HepG2 (cell line): Measurements from ENCODE around the gene RLF. TPM values are rescaled to one million over a fixed set of nuclear protein-coding genes. Genes with fewer than 3 reads are reported as not detected.
A peak's percentile ranks its signal among the peaks of the same experiment; 100 is the strongest.

Experiments
- ARNTL ChIP-seq: sonication (generic); formaldehyde crosslinking; IDR thresholded peaks from 2 replicates; pipeline ENCODE4 v1.4.0; 2020; ENCODE audit warnings: mild to moderate bottlenecking, missing genetic modification reagents
- ELF1 ChIP-seq: sonication (generic); formaldehyde crosslinking; IDR thresholded peaks from 2 replicates; pipeline ENCODE4 v1.4.0; 2020; ENCODE audit warnings: missing genetic modification reagents
- HDAC2 ChIP-seq: sonication (generic); formaldehyde crosslinking; IDR thresholded peaks from 2 replicates; pipeline ENCODE4 v1.4.0; 2020; ENCODE audit warnings: missing genetic modification reagents
- KDM5A ChIP-seq: fragments of 200-600 bp; sonication (generic); IDR thresholded peaks from 2 replicates; pipeline ENCODE4 v1.7.0; 2018; ENCODE audit warnings: antibody characterized with exemption, mild to moderate bottlenecking, low read length, borderline replicate concordance
- NKX3-1 ChIP-seq: sonication (generic); formaldehyde crosslinking; IDR thresholded peaks from 2 replicates; pipeline ENCODE4 v1.5.0; 2020; ENCODE audit warnings: missing genetic modification reagents
- PLRG1 ChIP-seq: fragments of 450-650 bp; conservative IDR thresholded peaks from 2 replicates; pipeline ENCODE4 v1.6.1; 2016
- TCF12 ChIP-seq, 2 experiments: fragments of 450-650 bp in 1 of 2; sonication (generic) in 1 of 2; formaldehyde crosslinking in 1 of 2; IDR thresholded peaks; 2 replicates each; pipeline versions ENCODE4 v1.6.1 to v1.8.0; 2017 to 2022; ENCODE audit warnings: antibody characterized with exemption in 1 of 2, mild to moderate bottlenecking in 1 of 2, missing genetic modification reagents in 1 of 2, moderate library complexity in 1 of 2
- ZBTB21 ChIP-seq: sonication (generic); formaldehyde crosslinking; IDR thresholded peaks from 2 replicates; pipeline ENCODE4 v1.4.0; 2020; ENCODE audit warnings: missing genetic modification reagents
- ZNF143 ChIP-seq: sonication (generic); formaldehyde crosslinking; IDR thresholded peaks from 2 replicates; pipeline ENCODE4 v1.4.0; 2020; ENCODE audit warnings: missing genetic modification reagents
- ZNF225 ChIP-seq: sonication (generic); formaldehyde crosslinking; IDR thresholded peaks from 2 replicates; pipeline ENCODE4 v1.4.0; 2020; ENCODE audit warnings: mild to moderate bottlenecking, missing genetic modification reagents
- ZNF337 ChIP-seq: sonication (generic); formaldehyde crosslinking; IDR thresholded peaks from 2 replicates; pipeline ENCODE4 v1.5.1; 2020; ENCODE audit warnings: missing genetic modification reagents, low read depth, mild to moderate bottlenecking, borderline replicate concordance
- ZNF350 ChIP-seq: sonication (generic); formaldehyde crosslinking; IDR thresholded peaks from 2 replicates; pipeline ENCODE4 v1.4.0; 2020; ENCODE audit warnings: mild to moderate bottlenecking, low read depth, missing genetic modification reagents, borderline replicate concordance
- ZNF44 ChIP-seq: sonication (generic); formaldehyde crosslinking; IDR thresholded peaks from 2 replicates; pipeline ENCODE4 v1.5.1; 2020; ENCODE audit warnings: mild to moderate bottlenecking, missing genetic modification reagents
- ZNF709 ChIP-seq: sonication (generic); formaldehyde crosslinking; IDR thresholded peaks from 2 replicates; pipeline ENCODE4 v1.5.0; 2020; ENCODE audit warnings: mild to moderate bottlenecking, missing genetic modification reagents
- ZNF772 ChIP-seq: sonication (generic); formaldehyde crosslinking; IDR thresholded peaks from 2 replicates; pipeline ENCODE4 v1.5.0; 2020; ENCODE audit warnings: mild to moderate bottlenecking, missing genetic modification reagents
- ZSCAN31 ChIP-seq: sonication (generic); formaldehyde crosslinking; IDR thresholded peaks from 2 replicates; pipeline ENCODE4 v1.5.0; 2020; ENCODE audit warnings: low read depth, mild to moderate bottlenecking, missing genetic modification reagents
- polyA plus RNA-seq, 8 experiments: library from polyadenylated mRNA; depleted of rRNA in 3 of 8; stranded (reverse) in 7 of 8; unstranded in 1 of 8; fragments of >200 nt; fragmentation: Illumina TruSeq in 4 of 8; extraction: Trizol in 4 of 8; gene quantifications; 2 replicates each; pipeline versions ENCODE4 v1.2.1 to v1.2.3, GENCODE V29; 2011 to 2016; ENCODE audit warnings: low read depth in 4 of 8, missing spikeins in 1 of 8, mixed read lengths in 1 of 8; ENCODE audit not compliant: insufficient read depth in 1 of 8
- total RNA-seq, 5 experiments: library from RNA; depleted of rRNA; stranded (reverse); fragments of >200 nt; fragmentation: Illumina TruSeq; extraction: Trizol; gene quantifications; 2 replicates each; pipeline ENCODE4 v1.2.3, GENCODE V29; 2016; ENCODE audit warnings: low read depth in 1 of 5
- TF ChIP-seq, protein P1 (sequence below): sonication (generic); formaldehyde crosslinking; IDR thresholded peaks from 2 replicates; pipeline ENCODE4 v1.4.0; 2020; ENCODE audit warnings: low read depth, mild to moderate bottlenecking, missing genetic modification reagents
- TF ChIP-seq, protein P2 (sequence below): sonication (generic); formaldehyde crosslinking; conservative IDR thresholded peaks from 2 replicates; pipeline ENCODE4 v1.4.0; 2020; ENCODE audit warnings: missing genetic modification reagents
- TF ChIP-seq, protein P3 (sequence below), 2 experiments: sonication (generic) in 1 of 2; formaldehyde crosslinking in 1 of 2; IDR thresholded peaks; 2 replicates each; pipeline versions ENCODE4 v1.4.0 to v1.6.1; 2018 to 2020; ENCODE audit warnings: missing genetic modification reagents in 2 of 2, borderline replicate concordance in 1 of 2, low read depth in 1 of 2, mild to moderate bottlenecking in 1 of 2, missing biosample characterization in 1 of 2
- TF ChIP-seq, protein P4 (sequence below): sonication (generic); formaldehyde crosslinking; conservative IDR thresholded peaks from 2 replicates; pipeline ENCODE4 v1.4.0; 2020; ENCODE audit warnings: mild to moderate bottlenecking, missing genetic modification reagents, moderate library complexity

The RLF gene
- total and polyA plus RNA-seq, 2 of the 13 experiments (the other 11 are each of a cell fraction or from before 2014, with no cell fraction given) = 9.0 to 15.7 TPM

DNA sequence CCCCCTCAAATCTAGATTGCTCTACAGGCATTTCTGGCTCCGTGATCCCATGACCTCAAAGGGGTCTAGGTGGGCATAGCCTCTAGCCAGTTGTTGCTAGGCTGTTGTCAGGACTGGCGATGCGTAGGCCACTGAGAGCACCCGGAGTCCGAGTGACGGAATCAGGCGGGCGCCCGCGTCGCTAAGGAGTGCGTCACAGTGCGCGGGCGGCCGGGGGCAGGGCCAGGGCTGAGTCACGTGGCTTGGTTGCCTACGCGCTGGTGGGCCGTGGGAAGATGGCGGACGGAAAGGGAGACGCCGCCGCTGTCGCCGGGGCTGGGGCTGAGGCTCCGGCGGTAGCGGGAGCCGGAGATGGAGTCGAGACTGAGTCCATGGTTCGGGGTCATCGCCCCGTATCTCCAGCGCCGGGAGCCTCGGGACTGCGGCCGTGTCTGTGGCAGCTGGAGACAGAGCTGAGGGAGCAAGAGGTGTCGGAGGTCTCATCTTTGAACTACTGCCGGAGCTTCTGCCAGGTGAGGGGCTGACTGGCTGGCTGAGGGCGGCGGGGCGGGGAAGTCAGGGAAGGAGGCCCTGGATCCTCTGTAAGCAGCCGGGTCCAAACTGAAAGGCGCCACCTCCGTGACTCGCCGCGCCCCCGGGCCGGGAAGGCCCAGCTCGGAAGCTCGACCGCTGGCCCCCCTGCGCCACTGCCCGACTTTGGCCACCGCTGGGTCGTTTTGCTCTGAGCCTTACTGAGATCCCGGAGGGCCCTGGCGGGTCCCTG lies at the start of gene RLF (continued):
- TF ChIP-seq ZNF44 (CRISPR knock-in tag) = 0 out of 2 replicates have a peak, but pooled peaks have one; percentile 27
- no peak for TF ChIP-seq TCF12 (IDR thresholded peaks at IDR 0.05)
- TF ChIP-seq TCF12 (CRISPR knock-in tag; IDR thresholded peaks at IDR 0.05) = no peak
- TF ChIP-seq, protein P1, sequence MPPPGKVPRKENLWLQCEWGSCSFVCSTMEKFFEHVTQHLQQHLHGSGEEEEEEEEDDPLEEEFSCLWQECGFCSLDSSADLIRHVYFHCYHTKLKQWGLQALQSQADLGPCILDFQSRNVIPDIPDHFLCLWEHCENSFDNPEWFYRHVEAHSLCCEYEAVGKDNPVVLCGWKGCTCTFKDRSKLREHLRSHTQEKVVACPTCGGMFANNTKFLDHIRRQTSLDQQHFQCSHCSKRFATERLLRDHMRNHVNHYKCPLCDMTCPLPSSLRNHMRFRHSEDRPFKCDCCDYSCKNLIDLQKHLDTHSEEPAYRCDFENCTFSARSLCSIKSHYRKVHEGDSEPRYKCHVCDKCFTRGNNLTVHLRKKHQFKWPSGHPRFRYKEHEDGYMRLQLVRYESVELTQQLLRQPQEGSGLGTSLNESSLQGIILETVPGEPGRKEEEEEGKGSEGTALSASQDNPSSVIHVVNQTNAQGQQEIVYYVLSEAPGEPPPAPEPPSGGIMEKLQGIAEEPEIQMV (CRISPR knock-in tag) = peak; percentile 42
- TF ChIP-seq, protein P2, sequence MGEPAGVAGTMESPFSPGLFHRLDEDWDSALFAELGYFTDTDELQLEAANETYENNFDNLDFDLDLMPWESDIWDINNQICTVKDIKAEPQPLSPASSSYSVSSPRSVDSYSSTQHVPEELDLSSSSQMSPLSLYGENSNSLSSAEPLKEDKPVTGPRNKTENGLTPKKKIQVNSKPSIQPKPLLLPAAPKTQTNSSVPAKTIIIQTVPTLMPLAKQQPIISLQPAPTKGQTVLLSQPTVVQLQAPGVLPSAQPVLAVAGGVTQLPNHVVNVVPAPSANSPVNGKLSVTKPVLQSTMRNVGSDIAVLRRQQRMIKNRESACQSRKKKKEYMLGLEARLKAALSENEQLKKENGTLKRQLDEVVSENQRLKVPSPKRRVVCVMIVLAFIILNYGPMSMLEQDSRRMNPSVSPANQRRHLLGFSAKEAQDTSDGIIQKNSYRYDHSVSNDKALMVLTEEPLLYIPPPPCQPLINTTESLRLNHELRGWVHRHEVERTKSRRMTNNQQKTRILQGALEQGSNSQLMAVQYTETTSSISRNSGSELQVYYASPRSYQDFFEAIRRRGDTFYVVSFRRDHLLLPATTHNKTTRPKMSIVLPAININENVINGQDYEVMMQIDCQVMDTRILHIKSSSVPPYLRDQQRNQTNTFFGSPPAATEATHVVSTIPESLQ (CRISPR knock-in tag) = no peak
- TF ChIP-seq ZNF709 (CRISPR knock-in tag) = peak; percentile 34; the same call in 1 of the 2 replicates
- TF ChIP-seq ARNTL (CRISPR knock-in tag) = peak; percentile 99
- peak; percentile 66 for TF ChIP-seq ZNF143 (CRISPR knock-in tag)
- peak; percentile 91 for TF ChIP-seq ZNF772 (CRISPR knock-in tag)
- TF ChIP-seq PLRG1 = no peak
- TF ChIP-seq, protein P3, sequence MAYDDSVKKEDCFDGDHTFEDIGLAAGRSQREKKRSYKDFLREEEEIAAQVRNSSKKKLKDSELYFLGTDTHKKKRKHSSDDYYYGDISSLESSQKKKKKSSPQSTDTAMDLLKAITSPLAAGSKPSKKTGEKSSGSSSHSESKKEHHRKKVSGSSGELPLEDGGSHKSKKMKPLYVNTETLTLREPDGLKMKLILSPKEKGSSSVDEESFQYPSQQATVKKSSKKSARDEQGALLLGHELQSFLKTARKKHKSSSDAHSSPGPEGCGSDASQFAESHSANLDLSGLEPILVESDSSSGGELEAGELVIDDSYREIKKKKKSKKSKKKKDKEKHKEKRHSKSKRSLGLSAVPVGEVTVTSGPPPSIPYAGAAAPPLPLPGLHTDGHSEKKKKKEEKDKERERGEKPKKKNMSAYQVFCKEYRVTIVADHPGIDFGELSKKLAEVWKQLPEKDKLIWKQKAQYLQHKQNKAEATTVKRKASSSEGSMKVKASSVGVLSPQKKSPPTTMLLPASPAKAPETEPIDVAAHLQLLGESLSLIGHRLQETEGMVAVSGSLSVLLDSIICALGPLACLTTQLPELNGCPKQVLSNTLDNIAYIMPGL (CRISPR knock-in tag; IDR thresholded peaks at IDR 0.05; ENCODE audit: borderline replicate concordance in 1 of 2, low read depth in 1 of 2) = peak; percentile 87 to 92; a peak in 3 of 4 replicates
- TF ChIP-seq ZNF337 (CRISPR knock-in tag) = no peak
- TF ChIP-seq NKX3-1 = peak; percentile 76; the same call in 1 of the 2 replicates
- TF ChIP-seq ZNF225 = 0 out of 2 replicates have a peak, but pooled peaks have one; percentile 77
- TF ChIP-seq ZNF350 = peak; percentile 89
- TF ChIP-seq HDAC2 (CRISPR knock-in tag) = peak; percentile 60; the same call in 1 of the 2 replicates
- TF ChIP-seq ELF1 (CRISPR knock-in tag) = peak; percentile 69
- peak; percentile 92 for TF ChIP-seq KDM5A
- TF ChIP-seq, protein P4, sequence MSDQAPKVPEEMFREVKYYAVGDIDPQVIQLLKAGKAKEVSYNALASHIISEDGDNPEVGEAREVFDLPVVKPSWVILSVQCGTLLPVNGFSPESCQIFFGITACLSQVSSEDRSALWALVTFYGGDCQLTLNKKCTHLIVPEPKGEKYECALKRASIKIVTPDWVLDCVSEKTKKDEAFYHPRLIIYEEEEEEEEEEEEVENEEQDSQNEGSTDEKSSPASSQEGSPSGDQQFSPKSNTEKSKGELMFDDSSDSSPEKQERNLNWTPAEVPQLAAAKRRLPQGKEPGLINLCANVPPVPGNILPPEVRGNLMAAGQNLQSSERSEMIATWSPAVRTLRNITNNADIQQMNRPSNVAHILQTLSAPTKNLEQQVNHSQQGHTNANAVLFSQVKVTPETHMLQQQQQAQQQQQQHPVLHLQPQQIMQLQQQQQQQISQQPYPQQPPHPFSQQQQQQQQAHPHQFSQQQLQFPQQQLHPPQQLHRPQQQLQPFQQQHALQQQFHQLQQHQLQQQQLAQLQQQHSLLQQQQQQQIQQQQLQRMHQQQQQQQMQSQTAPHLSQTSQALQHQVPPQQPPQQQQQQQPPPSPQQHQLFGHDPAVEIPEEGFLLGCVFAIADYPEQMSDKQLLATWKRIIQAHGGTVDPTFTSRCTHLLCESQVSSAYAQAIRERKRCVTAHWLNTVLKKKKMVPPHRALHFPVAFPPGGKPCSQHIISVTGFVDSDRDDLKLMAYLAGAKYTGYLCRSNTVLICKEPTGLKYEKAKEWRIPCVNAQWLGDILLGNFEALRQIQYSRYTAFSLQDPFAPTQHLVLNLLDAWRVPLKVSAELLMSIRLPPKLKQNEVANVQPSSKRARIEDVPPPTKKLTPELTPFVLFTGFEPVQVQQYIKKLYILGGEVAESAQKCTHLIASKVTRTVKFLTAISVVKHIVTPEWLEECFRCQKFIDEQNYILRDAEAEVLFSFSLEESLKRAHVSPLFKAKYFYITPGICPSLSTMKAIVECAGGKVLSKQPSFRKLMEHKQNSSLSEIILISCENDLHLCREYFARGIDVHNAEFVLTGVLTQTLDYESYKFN (CRISPR knock-in tag) = 0 out of 2 replicates have a peak, but pooled peaks have one; percentile 43
- TF ChIP-seq ZSCAN31 = no peak; the same call in 1 of the 2 replicates
- TF ChIP-seq ZBTB21 = peak; percentile 89
